ENCODE measurements around the gene PLA2G3.

GRCh38 chr22:31173386-31174145 is 33.3 kb upstream of the PLA2G3 start:
- TF ChIP-seq SMAD3 (CRISPR knock-in tag; IDR thresholded peaks at IDR 0.05; ENCODE audit: borderline replicate concordance) = no peak
- TF ChIP-seq TEAD4 (CRISPR knock-in tag; IDR thresholded peaks at IDR 0.05) = no peak
- no peak for TF ChIP-seq TEAD1 (CRISPR knock-in tag; IDR thresholded peaks at IDR 0.05)
- TF ChIP-seq CTCF (IDR thresholded peaks at IDR 0.05) = no peak
- no peak for TF ChIP-seq NR3C1 (CRISPR knock-in tag; conservative IDR thresholded peaks at IDR 0.05; ENCODE audit: low read depth)
- TF ChIP-seq NR1H2 (CRISPR knock-in tag; IDR thresholded peaks at IDR 0.05) = no peak
- TF ChIP-seq AFF4 (CRISPR knock-in tag; IDR thresholded peaks at IDR 0.05; ENCODE audit: borderline replicate concordance) = no peak
- TF ChIP-seq MAX (CRISPR knock-in tag; IDR thresholded peaks at IDR 0.05) = no peak
- TF ChIP-seq STAT6 (CRISPR knock-in tag; conservative IDR thresholded peaks at IDR 0.05; ENCODE audit: low read depth) = no peak
- no peak for TF ChIP-seq ARID4B (CRISPR knock-in tag; IDR thresholded peaks at IDR 0.05; ENCODE audit: borderline replicate concordance)
- no peak for TF ChIP-seq E2F1 (CRISPR knock-in tag; IDR thresholded peaks at IDR 0.05)
- no peak for TF ChIP-seq NR2C2 (CRISPR knock-in tag; IDR thresholded peaks at IDR 0.05)
- no peak for TF ChIP-seq CREB1 (CRISPR knock-in tag; IDR thresholded peaks at IDR 0.05)

Measured in WTC11 (cell line).